Activated CD4-positive, alpha-beta T cell treated with anti-CD3 and anti-CD28 coated beads, Interleukin-10, Interleukin-2, amounts not matched to agents 100 ng/mL and 50 ng/mL, durations not matched to agents 16 hours and 8 hours (primary cell): ENCODE data around the gene TXNDC15.

Experiments used
- DNase-seq: peaks from one replicate; pipeline ENCODE4 v3.0.0-alpha.2; 2020

The TXNDC15 gene

GRCh38 chr5:134920848-134921575 lies 46.8 kb downstream of the TXNDC15 start:
- no peak for DNase-seq

GRCh38 chr5:134932508-134932907 lies 58.3 kb downstream of the TXNDC15 start:
- no peak for DNase-seq

GRCh38 chr5:134934202-134934601 lies 60.0 kb downstream of the TXNDC15 start:
- DNase-seq: no peak

GRCh38 chr5:134935711-134936602 lies 61.8 kb downstream of the TXNDC15 start:
- no peak for DNase-seq

- no peak for DNase-seq
Measured at GRCh38 chr5:134937526-134937925, 63.4 kb downstream of the TXNDC15 start.

GRCh38 chr5:134938030-134938429 lies 63.9 kb downstream of the TXNDC15 start:
- DNase-seq: no peak

GRCh38 chr5:134939500-134939899 lies 65.3 kb downstream of the TXNDC15 start:
- no peak for DNase-seq

- DNase-seq: no peak
Measured at GRCh38 chr5:134943547-134943946, 69.4 kb downstream of the TXNDC15 start.

GRCh38 chr5:134944630-134945029 lies 70.5 kb downstream of the TXNDC15 start:
- no peak for DNase-seq

GRCh38 chr5:134945041-134945440 lies 70.9 kb downstream of the TXNDC15 start:
- DNase-seq: no peak

- DNase-seq: no peak
Measured at GRCh38 chr5:134948911-134949310, 74.7 kb downstream of the TXNDC15 start.

GRCh38 chr5:134949316-134949715 lies 75.1 kb downstream of the TXNDC15 start:
- DNase-seq: no peak
